ENCODE data around the gene FXYD5. TPM values are rescaled to one million over a fixed set of nuclear protein-coding genes. Genes with fewer than 3 reads are reported as not detected.

The FXYD5 gene
- total and polyA plus RNA-seq, 2 donors (not counting 3 experiments of a cell fraction or from before 2014, with no cell fraction given) = 223 to 290 TPM

DNA sequence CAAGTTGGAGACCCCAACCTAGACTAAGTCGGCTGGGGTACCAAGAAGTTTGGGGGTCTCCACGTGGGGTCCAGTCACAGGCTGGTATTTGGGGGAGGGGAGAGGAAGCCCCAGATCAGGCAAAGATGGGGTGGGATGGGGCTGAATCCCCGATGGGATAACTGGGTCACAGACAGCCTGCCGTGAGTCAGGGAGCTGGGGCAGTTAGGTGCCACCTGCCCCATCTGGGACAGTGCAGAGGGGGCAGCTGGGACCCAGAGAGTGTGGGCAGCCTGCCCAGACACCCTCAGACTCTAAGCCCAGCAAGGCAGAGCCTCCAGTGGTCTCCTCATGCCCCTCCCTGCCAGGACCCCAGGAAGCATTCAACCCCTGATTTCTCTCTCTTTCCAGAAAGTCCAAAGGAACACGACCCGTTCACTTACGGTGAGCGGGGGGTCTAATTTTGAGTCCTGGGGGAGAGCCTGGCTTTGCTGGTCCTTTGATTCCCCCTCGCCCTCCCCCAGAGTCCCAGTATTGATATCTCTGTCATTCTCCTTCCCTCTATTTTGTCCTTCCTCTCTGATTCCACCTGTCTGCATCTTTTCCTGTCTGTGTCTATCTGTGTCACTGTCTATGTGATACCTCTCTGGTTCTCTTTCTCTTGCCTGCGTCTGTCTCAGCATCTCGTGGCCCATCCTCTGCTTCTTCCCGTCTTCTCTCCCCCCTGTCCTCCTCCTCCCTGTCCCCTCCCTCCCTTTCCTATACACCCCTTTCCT is 14.2 kb upstream of the FXYD5 start:
- FAIRE-seq = no peak

More for the DNA sequence above, 14.2 kb upstream of the FXYD5 start:
- dilution Hi-C loops (cut with MboI; ENCODE audit: extremely low pct_ligation_motif_present, low sequenced_read_pairs) = no loop called here
- CTCF ChIA-PET = interaction anchor here (1.0 to 3.5 kb wide), 9 partner anchors 13 to 102 kb away, joined by 3 to 73 read pairs (median 6); partner anchors contain the start of genes FXYD3 and FXYD5
- TF ChIP-seq EZH2 (IDR thresholded peaks at IDR 0.05; ENCODE audit: borderline replicate concordance, low read depth, low read length, severe bottlenecking) (no peak), FOS (IDR thresholded peaks at IDR 0.05; ENCODE audit: borderline replicate concordance, insufficient read depth, low read length) (no peak), JUN (IDR thresholded peaks at IDR 0.05; ENCODE audit: borderline replicate concordance, insufficient read depth, insufficient read length, low read depth) (no peak), POLR2AphosphoS5 (IDR thresholded peaks at IDR 0.05; ENCODE audit: insufficient read depth, low read depth, low read length) (no peak)
- TF ChIP-seq, protein P1, sequence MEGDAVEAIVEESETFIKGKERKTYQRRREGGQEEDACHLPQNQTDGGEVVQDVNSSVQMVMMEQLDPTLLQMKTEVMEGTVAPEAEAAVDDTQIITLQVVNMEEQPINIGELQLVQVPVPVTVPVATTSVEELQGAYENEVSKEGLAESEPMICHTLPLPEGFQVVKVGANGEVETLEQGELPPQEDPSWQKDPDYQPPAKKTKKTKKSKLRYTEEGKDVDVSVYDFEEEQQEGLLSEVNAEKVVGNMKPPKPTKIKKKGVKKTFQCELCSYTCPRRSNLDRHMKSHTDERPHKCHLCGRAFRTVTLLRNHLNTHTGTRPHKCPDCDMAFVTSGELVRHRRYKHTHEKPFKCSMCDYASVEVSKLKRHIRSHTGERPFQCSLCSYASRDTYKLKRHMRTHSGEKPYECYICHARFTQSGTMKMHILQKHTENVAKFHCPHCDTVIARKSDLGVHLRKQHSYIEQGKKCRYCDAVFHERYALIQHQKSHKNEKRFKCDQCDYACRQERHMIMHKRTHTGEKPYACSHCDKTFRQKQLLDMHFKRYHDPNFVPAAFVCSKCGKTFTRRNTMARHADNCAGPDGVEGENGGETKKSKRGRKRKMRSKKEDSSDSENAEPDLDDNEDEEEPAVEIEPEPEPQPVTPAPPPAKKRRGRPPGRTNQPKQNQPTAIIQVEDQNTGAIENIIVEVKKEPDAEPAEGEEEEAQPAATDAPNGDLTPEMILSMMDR (IDR thresholded peaks at IDR 0.05; ENCODE audit: extremely low read depth in 1 of 2, insufficient read depth in 1 of 2, low read depth in 1 of 2, low read length in 2 of 2) = no peak
- TF ChIP-seq, protein P2, sequence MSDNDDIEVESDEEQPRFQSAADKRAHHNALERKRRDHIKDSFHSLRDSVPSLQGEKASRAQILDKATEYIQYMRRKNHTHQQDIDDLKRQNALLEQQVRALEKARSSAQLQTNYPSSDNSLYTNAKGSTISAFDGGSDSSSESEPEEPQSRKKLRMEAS (IDR thresholded peaks at IDR 0.05; ENCODE audit: insufficient read depth, insufficient read length) = no peak
- no peak overlapping the region for H3K27ac ChIP-seq (ENCODE audit: insufficient read depth, low read depth, low read length)
- no peak overlapping the region for H3K4me2 ChIP-seq (ENCODE audit: insufficient read depth, low read length)
- intact Hi-C loops (cut with micrococcal nuclease) = loop anchor here (5.0 kb wide), 1 partner anchor 178 kb away; the partner anchor contains the start of gene ZNF792
- peaks cover 16 to 17% of the 10 kb centered on the region in 2 experiments for H3K27me3 ChIP-seq (ENCODE audit: control insufficient read depth in 2 of 2, insufficient read depth in 2 of 2, low read length in 2 of 2)
- H4K20me1 ChIP-seq (replicated peaks; ENCODE audit: control insufficient read depth, extremely low read depth, insufficient read depth, low read length) = no peaks in the 10 kb centered on the region
- no TSS peak for BruUV-seq (replicated peaks)
- no peaks in the 10 kb centered on the region for H3K36me3 ChIP-seq (ENCODE audit: control insufficient read depth in 2 of 2, extremely low read depth in 1 of 2, insufficient read depth in 2 of 2, low read length in 2 of 2)
- H3K9me3 ChIP-seq (replicated peaks; ENCODE audit: control insufficient read depth, insufficient read depth, low read length) = no peaks in the 10 kb centered on the region
- no peaks in the 10 kb centered on the region for H3K9me1 ChIP-seq (replicated peaks; ENCODE audit: control insufficient read depth, extremely low read depth, insufficient read depth, low read length)
- H2AFZ ChIP-seq (ENCODE audit: low read depth, low read length) = no peak overlapping the region
- POLR2A ChIA-PET = no interaction called here
- H3K79me2 ChIP-seq (ENCODE audit: control insufficient read depth, insufficient read depth, low read length) = no peaks in the 10 kb centered on the region
- H3K9ac ChIP-seq (replicated peaks; ENCODE audit: extremely low read depth, insufficient read depth, low read length) = no peak overlapping the region
- DNase-seq (ENCODE audit: low read depth, low spot score) = no peak
- peaks cover 11% of the 10 kb centered on the region for H3K4me1 ChIP-seq (ENCODE audit: control insufficient read depth, extremely low read depth, insufficient read depth, low read length)
- H3K4me3 ChIP-seq (replicated peaks in 1 of 3; ENCODE audit: insufficient read depth in 1 of 3, low read depth in 1 of 3, low read length in 3 of 3) = no peak overlapping the region

Data from endothelial cell of umbilical vein (primary cell).